Fibroblast of lung (primary cell): ENCODE data around the gene ANKRD22. TPM values are rescaled to one million over a fixed set of nuclear protein-coding genes. Genes with fewer than 3 reads are reported as not detected.
A peak's percentile ranks its signal among the peaks of the same experiment; 100 is the strongest.

ENCODE experiments used
- DNase-seq, 2 donors: peaks; one replicate each; pipeline versions ENCODE4 v3.0.0 to v3.0.0-alpha.2; 2010; ENCODE audit warnings: low read depth in 2 of 2
- H2AFZ ChIP-seq: 2 replicates; pipeline ENCODE4 v1.5.1; 2012; ENCODE audit warnings: low read length, control low read depth, inconsistent platforms
- H3K27ac ChIP-seq: 2 replicates; pipeline ENCODE4 v1.5.1; 2011; ENCODE audit warnings: low read length, control low read depth; ENCODE audit not compliant: insufficient read depth
- H3K27me3 ChIP-seq: 2 replicates; pipeline ENCODE4 v1.5.1; 2011; ENCODE audit warnings: mild to moderate bottlenecking, low read length; ENCODE audit not compliant: control insufficient read depth, insufficient read depth
- H3K36me3 ChIP-seq: 2 replicates; pipeline ENCODE4 v1.5.1; 2011; ENCODE audit warnings: low read length; ENCODE audit not compliant: control insufficient read depth, insufficient read depth
- H3K4me1 ChIP-seq: 2 replicates; pipeline ENCODE4 v1.5.1; 2011; ENCODE audit warnings: low read length; ENCODE audit not compliant: control insufficient read depth, insufficient read depth; ENCODE audit errors: extremely low read depth
- H3K4me2 ChIP-seq: 2 replicates; pipeline ENCODE4 v1.5.1; 2011; ENCODE audit warnings: low read length, control low read depth; ENCODE audit not compliant: insufficient read depth; ENCODE audit errors: extremely low read depth
- H3K4me3 ChIP-seq, 4 experiments: fragments of 200-600 bp in 1 of 4; sonication (generic) in 1 of 4; replicated peaks in 1 of 4; 2 replicates each; pipeline ENCODE4 v1.5.1; 2011 to 2016; ENCODE audit warnings: low read length in 4 of 4, low read depth in 3 of 4, mild to moderate bottlenecking in 3 of 4, control low read depth in 2 of 4, inconsistent platforms in 1 of 4, mixed read lengths in 1 of 4; ENCODE audit not compliant: insufficient read depth in 1 of 4; ENCODE audit errors: control extremely low read depth in 1 of 4
- H3K79me2 ChIP-seq: 2 replicates; pipeline ENCODE4 v1.5.1; 2012; ENCODE audit warnings: mild to moderate bottlenecking, low read length, inconsistent platforms; ENCODE audit not compliant: control insufficient read depth, insufficient read depth
- H3K9ac ChIP-seq: 2 replicates; pipeline ENCODE4 v1.5.1; 2011; ENCODE audit warnings: mild to moderate bottlenecking, low read length, control low read depth; ENCODE audit not compliant: insufficient read depth
- H3K9me3 ChIP-seq: 2 replicates; pipeline ENCODE4 v1.5.1; 2012; ENCODE audit warnings: low read depth, low read length; ENCODE audit not compliant: control insufficient read depth, insufficient read depth
- H4K20me1 ChIP-seq: 2 replicates; pipeline ENCODE4 v1.5.1; 2011; ENCODE audit warnings: low read length; ENCODE audit not compliant: control insufficient read depth, insufficient read depth; ENCODE audit errors: extremely low read depth
- CTCF ChIP-seq, 2 donors: IDR thresholded peaks in 1 of 2; conservative IDR thresholded peaks in 1 of 2; 1 replicate in 1 of 2; 2 replicates in 1 of 2; pipeline ENCODE4 v1.5.1; 2011 to 2012; ENCODE audit warnings: low read length in 2 of 2, control low read depth in 1 of 2, inconsistent platforms in 1 of 2, low read depth in 1 of 2, mild to moderate bottlenecking in 1 of 2
- EZH2 ChIP-seq: IDR thresholded peaks from 2 replicates; pipeline ENCODE4 v1.5.1; 2012; ENCODE audit warnings: low read length, control low read depth, mild to moderate bottlenecking; ENCODE audit errors: missing control alignments
- polyA plus RNA-seq, 2 donors: library from polyadenylated mRNA; depleted of rRNA in 1 of 2; stranded (reverse) in 1 of 2; unstranded in 1 of 2; fragments of >200 nt; gene quantifications; 2 replicates each; pipeline ENCODE4 v1.2.1, GENCODE V29; 2011 to 2012; ENCODE audit warnings: missing spikeins in 1 of 2
- total RNA-seq: library from RNA; depleted of rRNA; stranded (reverse); fragments of >200 nt; gene quantifications from 2 replicates; pipeline ENCODE4 v1.2.1, GENCODE V29; 2014

ANKRD22 gene
- total and polyA plus RNA-seq, 2 donors (not counting 1 experiment from before 2014, with no cell fraction given): 0.17 TPM; not detected in 1

DNA sequence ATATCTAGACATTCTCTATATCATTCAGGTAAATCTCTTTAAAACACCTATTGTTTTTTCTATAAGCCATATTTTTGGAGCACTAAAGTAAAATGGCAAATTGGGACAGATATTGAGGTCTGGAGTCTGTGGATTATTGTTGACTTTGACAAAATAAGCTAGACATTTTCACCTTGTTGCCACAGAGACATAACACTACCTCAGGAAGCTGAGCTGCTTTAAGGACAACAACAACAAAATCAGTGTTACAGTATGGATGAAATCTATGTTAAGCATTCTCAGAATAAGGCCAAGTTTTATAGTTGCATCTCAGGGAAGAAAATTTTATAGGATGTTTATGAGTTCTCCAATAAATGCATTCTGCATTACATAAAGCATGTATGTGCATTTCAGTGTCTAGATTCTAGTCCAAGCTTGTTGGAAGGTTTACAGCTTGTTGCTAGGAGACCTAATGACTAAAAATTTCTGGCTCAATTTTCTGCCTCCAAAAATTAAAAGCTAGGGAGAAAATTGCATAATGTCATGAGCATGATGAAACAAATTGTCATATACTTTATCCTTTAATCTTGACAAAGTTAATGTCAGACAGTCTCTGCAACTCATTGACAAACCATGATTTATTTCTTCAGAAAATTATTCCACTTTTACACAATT, 30.8 kb downstream of the ANKRD22 start:
- DNase-seq: peak; percentile 58 to 94
- no peaks in the 10 kb centered on the region for H3K9me3 ChIP-seq
- H3K27me3 ChIP-seq: no peaks in the 10 kb centered on the region
- peaks cover 2% of the 10 kb centered on the region for H3K4me1 ChIP-seq
- H3K27ac ChIP-seq: no peak overlapping the region
- no peak for TF ChIP-seq EZH2
- TF ChIP-seq CTCF (conservative IDR thresholded peaks at IDR 0.05 in 1 of 2, IDR thresholded peaks at IDR 0.05 in 1 of 2; ENCODE audit: low read depth in 1 of 2, low read length in 2 of 2): no peak
- no peak overlapping the region for H3K9ac ChIP-seq
- no peaks in the 10 kb centered on the region for H4K20me1 ChIP-seq
- H2AFZ ChIP-seq: no peak overlapping the region
- no peak overlapping the region for H3K4me2 ChIP-seq
- no peaks in the 10 kb centered on the region for H3K36me3 ChIP-seq
- no peaks in the 10 kb centered on the region for H3K79me2 ChIP-seq
- no peak overlapping the region for H3K4me3 ChIP-seq

- Histone ChIP-seq H3K9ac (no peak overlapping the region), H4K20me1 (no peaks in the 10 kb centered on the region), H3K36me3 (no peaks in the 10 kb centered on the region), H3K27ac (no peak overlapping the region), H3K4me2 (no peak overlapping the region), H3K4me1 (peaks cover 2% of the 10 kb centered on the region), H2AFZ (no peak overlapping the region), H3K9me3 (no peaks in the 10 kb centered on the region), H3K79me2 (no peaks in the 10 kb centered on the region), H3K27me3 (no peaks in the 10 kb centered on the region), H3K4me3 (no peak overlapping the region)
- peak; percentile 42 to 72 for DNase-seq
- no peak for TF ChIP-seq EZH2
- TF ChIP-seq CTCF (conservative IDR thresholded peaks at IDR 0.05 in 1 of 2, IDR thresholded peaks at IDR 0.05 in 1 of 2; ENCODE audit: low read depth in 1 of 2, low read length in 2 of 2): no peak
Observed at GRCh38 chr10:88819290-88819689, 32.4 kb downstream of the ANKRD22 start.

DNA sequence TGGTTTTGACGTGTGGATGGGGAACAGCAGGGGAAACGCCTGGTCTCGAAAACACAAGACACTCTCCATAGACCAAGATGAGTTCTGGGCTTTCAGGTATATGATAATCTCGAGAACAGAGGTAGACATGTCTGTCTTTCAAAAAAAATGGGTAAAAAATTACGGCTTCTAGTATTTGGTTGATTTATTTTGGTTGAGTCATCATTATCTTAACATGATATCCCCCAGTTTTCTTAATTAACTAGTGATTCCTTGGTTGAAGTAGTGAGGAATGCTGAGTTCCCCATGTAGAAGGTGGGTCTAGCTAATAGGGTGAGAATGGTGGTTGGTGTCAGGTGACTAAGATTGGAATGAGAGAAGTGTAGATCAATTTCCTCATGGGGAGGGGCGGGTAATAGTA, 38.4 kb downstream of the ANKRD22 start:
- H3K27ac ChIP-seq: no peak overlapping the region
- no peaks in the 10 kb centered on the region for H3K79me2 ChIP-seq
- H3K4me3 ChIP-seq: no peak overlapping the region
- H3K9ac ChIP-seq: no peak overlapping the region
- no peaks in the 10 kb centered on the region for H3K9me3 ChIP-seq
- no peaks in the 10 kb centered on the region for H4K20me1 ChIP-seq
- H3K27me3 ChIP-seq: no peaks in the 10 kb centered on the region
- DNase-seq: no peak
- H3K36me3 ChIP-seq: no peaks in the 10 kb centered on the region
- H3K4me1 ChIP-seq: peaks cover 2% of the 10 kb centered on the region
- H2AFZ ChIP-seq: no peak overlapping the region
- H3K4me2 ChIP-seq: no peak overlapping the region
- no peak for TF ChIP-seq CTCF (conservative IDR thresholded peaks at IDR 0.05 in 1 of 2, IDR thresholded peaks at IDR 0.05 in 1 of 2; ENCODE audit: low read depth in 1 of 2, low read length in 2 of 2)
- TF ChIP-seq EZH2: no peak
